Cardiac septum (tissue), 1 donor: ENCODE measurements around the gene KLHL22. TPM values are rescaled to one million over a fixed set of nuclear protein-coding genes. Genes with fewer than 3 reads are reported as not detected.
"Not testable (repeated sequence)": the region's sequence is repeated elsewhere in the genome, so short reads cannot be mapped to it uniquely, and the experiment has no call there.

Experiments
- DNase-seq: peaks from one replicate; pipeline ENCODE4 v3.0.0-alpha.2; 2020; ENCODE audit warnings: low spot score
- intact Hi-C: fragments of 100-400 bp; cut with DNase I; formaldehyde crosslinking; loops from one replicate; pipeline ENCODE4 v1.14.0; 2022
- total RNA-seq: library from RNA; stranded (reverse); fragmentation: NEBNext Ultra II Directional; extraction: Animal tissue kit (Norgen Biotek cat#: 25700); gene quantifications from one replicate; pipeline ENCODE4 v1.2.1, GENCODE V29; 2021
- donor health status: DM: no; HTN: no; CAD: no.

The KLHL22 gene
- total RNA-seq, 1 donor from 2014 or later = 16.8 TPM

DNA sequence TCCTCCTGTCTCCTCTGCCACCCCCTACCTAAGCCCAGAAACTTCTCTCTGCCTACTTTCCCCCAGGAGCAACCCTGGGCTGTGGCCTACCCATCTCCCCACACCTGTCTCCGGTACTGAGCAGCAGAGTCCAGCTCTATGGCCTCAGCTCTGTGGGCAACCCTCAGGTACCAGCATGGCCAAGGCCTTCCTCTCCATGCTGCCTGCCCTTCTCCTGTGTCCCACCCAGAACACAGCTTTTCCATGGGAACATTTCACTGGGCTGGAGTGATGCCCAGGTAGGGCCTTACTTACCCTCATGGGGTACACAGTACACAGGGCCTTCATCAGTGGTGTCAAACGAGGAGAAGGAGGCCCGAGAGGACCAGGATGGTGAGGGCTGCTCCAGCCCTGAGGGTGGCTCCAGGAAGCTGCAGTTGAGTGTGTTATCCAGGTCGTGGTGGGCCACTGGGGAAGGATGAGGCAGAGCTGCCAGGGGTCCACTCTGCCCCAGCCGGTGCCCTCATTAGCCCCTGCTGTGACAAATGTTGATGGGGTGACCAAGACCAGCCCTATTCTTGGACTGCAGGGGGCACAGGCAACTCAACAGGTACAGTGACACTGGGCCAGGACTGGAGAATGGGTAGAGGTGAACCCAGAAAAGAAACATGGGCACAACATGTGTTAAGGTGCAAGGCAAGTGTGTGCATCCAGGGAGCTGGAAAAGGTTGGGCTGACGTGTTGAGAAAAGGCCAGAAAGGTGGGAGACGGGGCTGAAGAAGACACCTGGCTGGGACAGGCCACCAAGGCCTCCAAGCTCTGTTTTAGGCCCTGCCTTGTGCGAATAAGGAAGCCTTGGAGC, 68.3 kb downstream of the KLHL22 start:
- no peak for DNase-seq
- intact Hi-C loops = loop anchor here (10.0 kb wide), 1 partner anchor 127 kb away; no protein-coding TSS in a partner anchor

DNA sequence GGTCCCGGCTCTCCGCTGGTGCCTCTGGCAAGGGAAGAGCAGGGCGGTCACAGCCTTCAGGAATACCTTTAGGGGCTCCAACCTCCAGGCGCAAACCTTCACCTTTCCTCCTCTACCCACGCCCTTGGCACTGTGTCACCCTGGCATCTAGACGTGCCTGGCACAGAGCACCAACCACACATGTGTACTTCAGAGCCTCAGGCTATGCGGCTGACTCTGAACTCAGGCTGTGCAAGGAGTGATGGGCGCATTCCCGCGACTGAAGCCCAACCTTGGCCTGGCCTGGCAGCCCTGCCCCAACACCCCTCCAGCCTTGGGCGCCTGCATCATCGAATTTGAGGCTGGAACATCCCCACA, 69.4 kb downstream of the KLHL22 start:
- DNase-seq = no peak
- intact Hi-C loops = loop anchor here (10.0 kb wide), 1 partner anchor 129 kb away; no protein-coding TSS in a partner anchor

DNA sequence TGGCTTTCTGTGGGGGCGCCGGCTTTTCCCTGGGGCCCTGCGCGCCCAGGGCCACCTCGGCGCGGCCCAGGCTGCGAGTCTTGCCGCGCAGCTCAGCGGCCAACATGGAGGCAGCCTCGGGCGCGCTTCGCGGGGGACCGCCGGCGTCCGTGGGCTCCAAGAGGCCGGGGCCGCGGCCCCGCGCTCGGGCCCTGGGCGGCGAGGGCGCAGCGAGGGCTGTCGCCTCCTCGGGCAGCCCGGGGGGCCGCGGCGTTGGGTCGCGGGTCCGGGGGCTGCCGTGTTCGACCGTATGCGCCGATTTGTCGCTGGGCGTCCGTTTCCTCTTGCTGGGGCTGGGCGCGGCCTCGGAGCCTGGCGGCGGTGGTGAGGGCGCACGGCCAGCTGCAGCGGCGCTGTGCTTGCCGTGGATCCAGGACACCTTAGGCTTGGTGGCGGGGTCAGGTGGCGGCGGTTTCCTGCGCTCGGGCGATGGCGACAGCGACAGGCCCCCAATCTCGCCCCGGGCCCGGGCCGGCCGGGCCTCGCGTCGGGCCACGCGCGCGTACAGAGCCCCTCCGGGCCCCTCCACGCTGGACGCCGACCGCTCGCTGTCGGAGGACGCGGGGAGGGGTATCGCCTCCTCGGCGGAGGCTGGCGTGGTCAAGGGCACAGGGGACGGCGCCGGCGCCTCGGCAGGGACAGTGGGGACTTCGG, 69.9 kb downstream of the KLHL22 start:
- DNase-seq = no peak
- intact Hi-C loops = loop anchor here (10.0 kb wide), 1 partner anchor 129 kb away; no protein-coding TSS in a partner anchor

DNA sequence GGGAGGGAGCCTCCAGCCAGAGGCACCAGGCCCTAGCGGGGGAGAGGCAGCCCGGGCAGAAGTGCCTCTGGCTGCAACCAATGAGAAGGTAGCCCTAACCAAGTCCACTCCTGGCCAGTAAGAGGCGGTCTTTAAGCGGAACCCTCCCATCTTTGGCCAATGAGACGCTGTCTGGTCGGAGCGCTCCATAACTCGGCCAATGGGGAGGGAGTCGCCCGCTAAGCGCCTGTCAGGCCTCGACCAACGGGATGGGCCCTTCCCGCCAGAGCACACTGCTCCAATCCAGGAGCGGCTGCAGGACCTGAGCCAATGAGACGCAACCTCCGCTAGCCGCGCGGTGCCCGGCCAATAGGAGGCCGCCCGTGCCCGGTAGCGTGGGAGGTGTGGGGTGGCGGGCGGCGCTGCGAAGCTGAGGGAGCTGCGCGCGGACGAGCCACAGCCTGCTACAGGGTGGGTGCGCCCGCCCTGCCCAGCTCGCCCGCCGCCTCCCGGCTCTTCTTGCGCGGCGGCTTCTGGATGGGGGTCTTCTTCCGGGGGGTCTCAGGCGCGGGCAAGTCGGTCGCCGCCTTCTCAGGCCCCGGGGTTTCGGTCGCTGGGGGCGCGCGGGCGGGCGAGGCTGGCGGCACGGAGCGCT, 70.5 kb downstream of the KLHL22 start:
- intact Hi-C loops = loop anchor here (10.0 kb wide), 1 partner anchor 130 kb away; no protein-coding TSS in a partner anchor
- DNase-seq = no peak

DNA sequence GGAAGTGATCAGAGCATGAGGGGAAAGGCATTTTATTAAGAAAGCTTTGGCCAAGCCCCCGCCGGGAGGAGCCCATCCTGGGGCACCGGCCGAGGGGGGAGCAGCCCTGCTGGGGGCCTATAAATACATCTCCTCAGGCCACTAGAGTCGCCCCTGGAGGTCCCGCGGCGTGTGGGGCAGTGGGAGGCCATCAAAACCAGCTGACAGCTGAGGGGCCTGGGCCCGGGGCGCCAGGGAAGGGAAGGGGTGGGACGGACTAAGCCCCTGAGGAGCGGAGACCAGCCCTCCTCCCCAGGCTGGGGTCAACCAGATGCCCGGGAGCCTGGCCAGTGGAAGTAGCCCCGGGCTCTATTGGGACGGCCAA, 71.0 kb downstream of the KLHL22 start:
- no peak for DNase-seq
- intact Hi-C loops = loop anchor here (10.0 kb wide), 1 partner anchor 130 kb away; no protein-coding TSS in a partner anchor

DNA sequence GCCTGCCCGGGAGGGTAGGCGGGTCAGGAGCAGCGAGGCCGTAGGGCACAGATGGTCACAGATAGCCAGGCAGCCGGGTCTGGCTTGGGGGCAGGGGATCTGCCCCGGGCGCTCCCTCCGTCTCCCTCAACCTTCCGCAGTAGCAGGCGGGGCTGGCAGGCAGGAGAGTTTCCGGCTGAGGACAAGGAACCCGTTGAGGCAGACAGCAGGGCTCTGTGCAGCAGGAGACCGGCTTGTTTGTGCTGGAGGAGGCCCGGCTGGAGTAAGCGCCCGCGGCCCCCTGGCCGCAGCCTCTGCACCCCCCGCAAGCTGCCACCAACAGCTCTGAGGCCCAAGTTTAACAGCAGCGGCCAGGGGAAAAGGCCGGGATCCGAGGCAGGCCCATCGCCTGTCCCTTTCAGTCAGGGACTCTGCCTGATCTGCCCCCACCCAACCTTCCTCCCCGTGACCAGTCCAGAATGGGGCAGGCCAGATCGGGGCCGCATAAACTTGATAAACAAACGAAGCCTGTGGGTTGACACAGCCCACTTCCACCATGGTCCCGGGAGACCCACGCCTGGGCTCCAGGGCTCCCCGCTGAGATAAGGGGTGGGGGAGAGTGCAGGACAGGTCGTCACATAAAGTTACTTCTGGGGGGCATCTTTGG, 71.6 kb downstream of the KLHL22 start:
- DNase-seq = no peak
- intact Hi-C loops = loop anchor here (10.0 kb wide), 1 partner anchor 131 kb away; no protein-coding TSS in a partner anchor

DNA sequence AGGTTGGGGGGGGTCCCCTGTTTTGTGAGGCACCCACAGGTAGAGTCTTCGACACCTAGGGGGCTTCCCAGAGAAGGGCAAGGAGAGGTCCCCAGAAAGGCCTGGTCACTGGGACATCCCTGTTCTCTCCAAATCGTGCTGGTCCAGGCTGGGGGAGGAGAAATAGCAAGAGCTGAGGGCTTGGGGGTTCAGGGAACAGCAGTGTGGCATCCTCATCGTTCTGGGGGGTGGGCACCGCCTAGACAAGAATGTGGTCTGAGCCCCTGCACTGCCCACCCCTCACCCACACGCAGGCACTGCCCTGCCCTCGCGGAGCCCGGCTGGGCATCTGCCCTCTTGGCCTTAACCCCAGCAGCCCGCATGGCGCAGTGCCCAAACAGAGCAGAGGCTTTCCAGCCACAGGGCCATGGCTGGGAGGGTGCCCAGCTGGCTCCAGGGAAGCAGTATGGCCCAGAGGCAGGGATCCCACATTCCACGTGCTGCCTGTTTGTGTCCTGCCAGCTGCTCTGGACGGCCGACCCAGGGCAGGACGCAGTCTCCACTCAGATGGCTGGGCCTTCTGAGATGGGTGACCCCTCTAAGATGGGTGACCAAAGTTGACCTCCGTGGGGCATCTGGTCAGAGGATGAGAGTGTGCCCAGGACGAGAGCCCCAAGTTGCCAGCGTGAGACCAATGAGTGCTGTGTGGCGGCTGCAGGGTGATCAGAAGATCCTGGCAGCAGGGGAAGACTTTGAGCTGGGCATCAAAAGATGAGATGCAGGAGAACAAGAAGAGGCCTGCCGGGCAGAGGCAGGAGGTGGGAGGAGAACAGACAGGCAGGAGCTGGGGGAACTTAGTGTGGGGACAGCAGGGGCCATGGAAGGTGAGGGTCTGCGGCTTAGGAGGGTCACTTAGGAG, 72.3 kb downstream of the KLHL22 start:
- DNase-seq = peak; percentile 91
- intact Hi-C loops = loop anchor here (10.0 kb wide), 1 partner anchor 132 kb away; no protein-coding TSS in a partner anchor

DNA sequence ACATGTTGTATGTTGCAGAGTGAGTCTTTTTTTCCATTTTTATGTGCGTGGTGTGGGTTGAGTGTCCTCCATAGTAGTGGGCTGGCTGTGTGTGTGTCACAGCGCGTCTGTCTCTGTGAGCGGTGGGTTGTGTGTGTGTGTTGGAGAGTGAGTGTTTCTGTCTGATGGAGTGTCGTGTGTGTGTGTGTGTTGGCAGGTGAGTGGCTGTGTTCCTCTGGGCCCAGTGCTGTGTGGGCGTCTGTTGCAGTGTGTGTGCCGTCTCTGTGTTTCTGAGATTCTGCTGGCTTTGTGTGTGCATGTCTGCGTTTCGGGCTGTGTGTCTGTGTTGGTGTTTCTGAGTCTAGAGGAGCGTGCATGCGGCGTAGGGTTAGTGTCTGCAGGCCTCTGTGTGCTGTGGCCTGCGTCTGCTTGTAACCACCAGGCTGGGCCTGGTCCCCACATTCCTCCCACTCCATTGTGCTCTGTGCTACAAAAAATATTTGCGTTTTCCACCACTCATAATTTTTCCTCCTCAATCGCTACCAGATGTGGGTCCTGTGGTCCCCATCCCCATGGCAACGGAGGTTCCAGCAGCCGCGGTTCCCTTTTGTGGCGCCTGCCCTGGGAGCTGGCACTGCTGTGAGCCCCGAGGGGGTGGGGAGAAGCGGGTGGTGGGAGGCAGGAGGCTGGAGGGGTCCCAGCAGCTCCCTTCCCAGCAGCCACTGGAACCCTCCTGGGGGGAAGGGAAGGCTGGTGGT, 73.2 kb downstream of the KLHL22 start:
- intact Hi-C loops = loop anchor here (10.0 kb wide), 1 partner anchor 132 kb away; no protein-coding TSS in a partner anchor
- no peak for DNase-seq

DNA sequence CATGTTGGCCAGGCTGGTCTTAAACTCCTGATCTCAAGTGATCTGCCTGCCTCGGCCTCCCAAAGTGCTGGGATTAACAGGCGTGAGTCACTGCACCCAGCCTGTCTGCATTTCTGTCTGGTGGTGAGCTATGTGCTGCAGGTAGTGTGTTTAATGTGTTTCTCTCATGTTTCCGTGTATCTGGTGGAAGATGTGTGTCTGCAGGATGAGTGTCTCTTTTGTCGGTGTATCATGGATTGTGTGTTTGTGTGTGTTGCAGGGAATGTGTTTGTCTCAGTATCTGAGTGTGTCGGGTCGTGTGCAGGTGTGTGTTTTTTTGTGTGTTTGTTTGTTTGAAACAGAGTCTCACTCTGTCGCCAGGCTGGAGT, 74.1 kb downstream of the KLHL22 start:
- DNase-seq = no peak
- intact Hi-C loops = loop anchor here (10.0 kb wide), 1 partner anchor 133 kb away; no protein-coding TSS in a partner anchor

DNA sequence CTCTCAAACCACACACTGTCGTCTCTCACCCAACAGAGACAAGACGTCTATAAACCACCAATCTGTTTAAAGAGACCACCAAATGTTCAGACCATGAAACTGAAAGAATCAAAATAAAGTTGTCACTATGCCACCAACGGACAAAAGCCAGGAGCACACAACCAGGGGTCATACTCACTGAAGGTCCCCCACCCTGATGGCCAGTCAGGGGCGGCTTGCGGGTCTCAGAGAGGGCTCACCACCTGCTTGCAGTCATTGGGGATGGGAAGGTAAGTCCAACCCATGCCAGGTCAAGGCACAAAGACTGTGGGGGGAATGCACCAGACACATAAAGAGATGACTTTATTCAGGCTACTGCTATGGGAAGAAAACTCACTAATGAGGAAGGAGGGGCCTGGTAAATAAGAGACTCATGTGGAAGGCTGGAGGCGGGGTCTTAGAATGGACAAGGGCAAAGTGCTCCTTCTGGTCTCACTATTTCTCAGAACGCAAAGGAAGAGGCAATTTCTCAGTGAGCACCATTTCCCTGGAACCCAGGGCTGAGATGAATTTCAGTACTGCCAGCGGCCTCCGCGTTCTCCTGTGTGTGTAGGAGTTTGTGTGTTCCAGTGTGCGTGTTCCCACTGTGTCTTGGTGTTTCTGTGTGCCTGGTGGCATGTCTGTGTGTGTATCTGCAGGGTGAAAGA, 75.3 kb downstream of the KLHL22 start:
- no peak for DNase-seq
- intact Hi-C loops = loop anchor here (10.0 kb wide), 1 partner anchor 135 kb away; no protein-coding TSS in a partner anchor

DNA sequence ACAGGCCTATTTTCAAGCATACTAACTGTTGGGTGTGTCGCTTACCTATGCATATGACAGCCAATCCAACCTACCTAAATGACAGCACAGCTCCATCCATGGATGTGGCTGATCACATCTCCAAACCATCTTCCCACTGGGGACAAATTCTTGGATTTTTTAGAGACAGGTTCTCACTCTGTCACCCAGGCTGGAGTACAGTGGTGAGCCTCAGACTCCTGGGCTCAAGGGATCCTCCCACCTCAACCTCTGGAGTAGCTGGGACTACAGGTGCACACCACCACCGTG, 76.0 kb downstream of the KLHL22 start:
- intact Hi-C loops = loop anchor here (2.0 to 5.0 kb wide), 2 partner anchors 77 to 278 kb away; no protein-coding TSS in a partner anchor
- no peak for DNase-seq

DNA sequence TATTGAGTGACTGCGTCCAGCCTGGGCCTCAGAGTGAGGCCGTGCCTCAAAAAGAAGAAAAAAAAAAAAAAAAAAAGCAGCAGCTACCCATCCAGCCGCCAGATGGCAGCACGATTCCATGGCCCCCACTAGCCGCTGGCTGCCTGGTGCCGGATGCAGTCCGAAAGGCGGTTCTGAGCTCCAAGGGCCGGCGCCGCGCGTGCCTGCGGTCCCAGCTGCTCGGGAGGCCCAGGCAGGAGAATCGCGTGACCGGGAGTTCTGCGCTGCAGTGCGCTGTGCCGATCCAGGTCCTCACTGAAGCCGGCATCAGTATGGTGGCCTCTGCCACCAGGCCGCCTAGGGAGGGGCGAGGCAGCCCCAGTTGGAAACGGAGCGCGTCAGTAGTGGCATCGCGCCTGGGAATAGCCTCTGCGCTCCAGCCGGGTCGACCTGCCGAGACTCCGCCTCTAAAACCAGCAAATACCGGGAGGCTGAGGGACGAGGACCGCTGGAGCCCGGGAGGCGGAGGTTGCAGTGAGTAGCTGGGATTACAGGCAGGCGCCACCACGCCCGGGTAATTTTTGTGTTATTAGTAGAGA, 77.3 kb downstream of the KLHL22 start:
- peak; percentile 91 for DNase-seq
- intact Hi-C loops = loop anchor here (1.0 to 5.0 kb wide), 3 partner anchors 38 to 279 kb away; no protein-coding TSS in a partner anchor

DNA sequence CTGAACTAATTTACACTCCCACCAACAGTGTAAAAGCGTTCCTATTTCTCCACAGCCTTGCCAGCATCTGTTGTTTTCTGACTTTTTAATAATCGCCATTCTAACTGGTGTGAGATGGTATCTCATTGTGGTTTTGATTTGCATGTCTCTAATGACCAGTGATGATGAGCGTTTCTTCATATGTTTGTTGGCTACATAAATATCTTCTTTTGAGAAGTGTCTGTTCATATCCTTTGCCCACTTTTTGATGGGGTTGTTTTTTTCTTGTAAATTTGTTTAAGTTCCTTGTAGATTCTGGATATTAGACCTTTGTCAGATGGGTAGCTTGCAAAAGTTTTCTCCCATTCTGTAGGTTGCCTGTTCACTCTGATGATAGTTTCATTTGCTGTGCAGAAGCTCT, 79.9 kb downstream of the KLHL22 start:
- intact Hi-C loops = loop anchor here (5.0 kb wide), 1 partner anchor 282 kb away; no protein-coding TSS in a partner anchor
- not testable (repeated sequence) for DNase-seq

DNA sequence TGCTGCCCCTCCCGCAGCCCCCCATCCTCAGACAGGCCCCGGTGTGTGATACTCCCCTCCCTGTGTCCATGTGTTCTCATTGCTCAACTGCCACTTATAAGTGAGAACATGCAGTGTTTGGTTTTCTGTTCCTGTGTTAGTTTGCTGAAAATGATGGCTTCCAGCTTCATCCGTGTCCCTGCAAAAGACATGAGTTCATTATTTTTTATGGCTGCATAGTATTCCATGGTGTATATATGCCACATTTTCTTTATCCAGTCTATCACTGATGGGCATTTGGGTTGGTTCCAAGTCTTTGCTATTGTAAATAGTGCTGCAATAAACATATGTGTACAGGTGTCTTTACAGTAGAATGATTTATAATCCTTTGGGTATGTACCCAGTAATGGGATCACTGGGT, 80.4 kb downstream of the KLHL22 start:
- DNase-seq = not testable (repeated sequence)
- intact Hi-C loops = loop anchor here (5.0 kb wide), 1 partner anchor 282 kb away; no protein-coding TSS in a partner anchor

DNA sequence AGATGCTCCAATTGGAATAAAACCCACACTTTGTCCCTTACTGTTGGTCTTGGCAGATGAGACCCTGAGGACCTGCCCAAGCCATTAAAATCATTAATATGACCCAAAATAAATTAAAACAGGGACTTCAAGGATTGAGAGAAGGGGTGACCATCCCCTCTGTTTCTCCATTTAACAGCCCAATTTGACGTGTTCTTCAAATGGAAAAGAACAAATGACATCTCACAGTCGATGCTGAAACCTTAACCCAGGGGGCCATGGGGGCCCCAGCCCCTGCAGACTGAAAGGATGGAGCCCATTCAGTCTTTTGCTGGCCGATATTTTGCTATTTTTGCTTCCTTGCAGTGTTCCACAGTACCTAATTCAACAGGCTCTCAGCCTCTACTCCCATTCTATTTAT, 81.1 kb downstream of the KLHL22 start:
- no peak for DNase-seq
- intact Hi-C loops = no loop called here

DNA sequence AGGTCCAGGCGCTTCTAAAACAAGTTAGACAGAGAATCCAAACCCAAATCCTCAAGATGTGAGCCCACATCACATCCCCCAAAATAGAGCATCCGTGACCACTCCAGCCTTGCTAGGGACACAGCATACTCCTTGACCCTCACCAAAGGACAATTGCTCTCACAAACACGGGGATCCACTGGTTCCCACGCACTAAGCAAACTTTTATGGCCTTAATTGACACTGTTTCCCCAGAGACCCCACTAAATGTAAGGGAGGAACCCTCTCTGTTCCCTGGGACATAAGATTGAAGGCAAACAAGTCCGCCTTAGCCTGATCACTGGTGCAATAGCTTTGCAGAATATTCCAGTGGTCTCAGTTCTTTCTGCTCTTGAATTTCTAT, 81.5 kb downstream of the KLHL22 start:
- intact Hi-C loops = no loop called here
- DNase-seq = no peak
